PFSK-1 (cell line): ENCODE data around the gene MAPKBP1.

ENCODE experiments used
- FOXP2 ChIP-seq: optimal IDR thresholded peaks from 2 replicates; pipeline ENCODE3; 2011; ENCODE audit warnings: borderline replicate concordance, control low read depth, inconsistent platforms; ENCODE audit not compliant: insufficient read depth; ENCODE audit errors: extremely low read length, extremely low read depth
- POLR2AphosphoS5 ChIP-seq: IDR thresholded peaks from 2 replicates; pipeline ENCODE4 v1.6.1; 2012; ENCODE audit warnings: low read depth, mild to moderate bottlenecking, control low read depth, low read length, moderate library complexity
- REST ChIP-seq, 2 experiments: IDR thresholded peaks; 2 replicates each; pipeline versions ENCODE4 v1.6.1 to v1.8.0; 2011 to 2012; ENCODE audit warnings: low read depth in 2 of 2, low read length in 2 of 2, control low read depth in 1 of 2, inconsistent platforms in 1 of 2, mild to moderate bottlenecking in 1 of 2, moderate library complexity in 1 of 2; ENCODE audit not compliant: insufficient read depth in 1 of 2
- SIN3A ChIP-seq: IDR thresholded peaks from 2 replicates; pipeline ENCODE4 v1.6.1; 2012; ENCODE audit warnings: mild to moderate bottlenecking, low read length, moderate library complexity, borderline replicate concordance; ENCODE audit not compliant: insufficient read depth
- TAF1 ChIP-seq: IDR thresholded peaks from 2 replicates; pipeline ENCODE4 v1.6.1; 2012; ENCODE audit warnings: low read length, control low read depth, borderline replicate concordance; ENCODE audit not compliant: insufficient read depth

MAPKBP1 gene

GRCh38 chr15:41774882-41775417 is 666 bp downstream of the MAPKBP1 start:
- TF ChIP-seq SIN3A, result no peak

- TF ChIP-seq TAF1 (no peak), POLR2AphosphoS5 (no peak)
Measured at GRCh38 chr15:41775651-41776050, 1.4 kb downstream of the MAPKBP1 start.

GRCh38 chr15:41777421-41777973 is 3.2 kb downstream of the MAPKBP1 start:
- no peak for TF ChIP-seq SIN3A
- TF ChIP-seq TAF1, result no peak
- no peak for TF ChIP-seq FOXP2
- TF ChIP-seq REST (IDR thresholded peaks at IDR 0.05; ENCODE audit: insufficient read depth in 1 of 2, low read depth in 2 of 2, low read length in 2 of 2), result no peak
- TF ChIP-seq POLR2AphosphoS5, result no peak

- no peak for TF ChIP-seq REST (IDR thresholded peaks at IDR 0.05; ENCODE audit: insufficient read depth in 1 of 2, low read depth in 2 of 2, low read length in 2 of 2)
Measured at GRCh38 chr15:41778521-41778920, 4.2 kb downstream of the MAPKBP1 start.

GRCh38 chr15:41779662-41780157 is 5.4 kb downstream of the MAPKBP1 start:
- no peak for TF ChIP-seq TAF1
- TF ChIP-seq FOXP2, result no peak
- TF ChIP-seq REST (IDR thresholded peaks at IDR 0.05; ENCODE audit: insufficient read depth in 1 of 2, low read depth in 2 of 2, low read length in 2 of 2), result no peak
- no peak for TF ChIP-seq POLR2AphosphoS5
- TF ChIP-seq SIN3A, result no peak

- no peak for TF ChIP-seq TAF1
- TF ChIP-seq SIN3A, result no peak
- TF ChIP-seq POLR2AphosphoS5, result no peak
- TF ChIP-seq FOXP2, result no peak
- TF ChIP-seq REST (IDR thresholded peaks at IDR 0.05; ENCODE audit: insufficient read depth in 1 of 2, low read depth in 2 of 2, low read length in 2 of 2), result no peak
Measured at GRCh38 chr15:41780266-41780665, 6.0 kb downstream of the MAPKBP1 start.
